HepG2 (cell line): Measurements from ENCODE around the gene HS3ST4. TPM values are rescaled to one million over a fixed set of nuclear protein-coding genes. Genes with fewer than 3 reads are reported as not detected.

Source experiments
- ATAC-seq: fragments of 200-7000 bp; cut with Tn5 transposase; 3 replicates; pipeline ENCODE4 v1.9.1; 2020; ENCODE audit warnings: mild to moderate bottlenecking, moderate library complexity
- BruUV-seq: library from RNA; stranded (reverse); fragments of 400-500 nt; replicated peaks from 2 replicates; lab custom pipeline; 2021; lab: Mats Ljungman, UMichigan
- CTCF ChIA-PET: fragments of 300-600 bp; formaldehyde crosslinking; extraction: SDS; loops from one replicate; lab custom pipeline; 2021; ENCODE audit warnings: low total read pairs, inconsistent platforms, low intra/inter-chr PET ratio; lab: Yijun Ruan, JAX
- POLR2A ChIA-PET: fragments of 350-600 bp; sonication (Branson Sonifier 250); formaldehyde crosslinking; loops from one replicate; lab custom pipeline; 2020; ENCODE audit warnings: antibody characterized with exemption, inconsistent platforms; lab: Yijun Ruan, JAX
- DNase-seq: peaks from one replicate; pipeline ENCODE4 v3.0.0-alpha.2; 2015; ENCODE audit warnings: low spot score
- FAIRE-seq: peaks from 3 replicates; lab custom pipeline; 2011; peaks lifted over from hg19 to GRCh38; lab: Jason Lieb, UNC
- H2AFZ ChIP-seq: one replicate; pipeline ENCODE4 v1.6.1; 2011; ENCODE audit warnings: low read length, inconsistent platforms
- H3K27ac ChIP-seq: fragments of 300-600 bp; 3 replicates; pipeline ENCODE4 v1.8.0; 2011; ENCODE audit warnings: mixed run types, mild to moderate bottlenecking, mixed read lengths, low read length, inconsistent platforms; ENCODE audit not compliant: insufficient read depth; ENCODE audit errors: extremely low read length
- H3K27me3 ChIP-seq, 2 experiments: fragments of 200-600 bp in 1 of 2; 2 replicates in 1 of 2; 3 replicates in 1 of 2; pipeline versions ENCODE4 v1.6.0 to v1.8.0; 2011; ENCODE audit warnings: low read length in 2 of 2, mild to moderate bottlenecking in 2 of 2, moderate library complexity in 2 of 2, inconsistent platforms in 1 of 2; ENCODE audit not compliant: insufficient read depth in 2 of 2, control insufficient read depth in 1 of 2
- H3K36me3 ChIP-seq, 2 experiments: fragments of 200-600 bp in 1 of 2; replicated peaks in 1 of 2; 2 replicates in 1 of 2; 3 replicates in 1 of 2; pipeline versions ENCODE4 v1.5.1 to v1.8.0; 2011; ENCODE audit warnings: low read length in 2 of 2, inconsistent platforms in 1 of 2; ENCODE audit not compliant: insufficient read depth in 2 of 2, control insufficient read depth in 1 of 2
- H3K4me1 ChIP-seq: 2 replicates; pipeline ENCODE4 v1.5.1; 2012; ENCODE audit warnings: low read length, inconsistent platforms; ENCODE audit not compliant: insufficient read depth
- H3K4me2 ChIP-seq: 2 replicates; pipeline ENCODE4 v1.6.0; 2011; ENCODE audit warnings: low read depth, low read length, inconsistent platforms
- H3K4me3 ChIP-seq, 3 experiments: fragments of 200-600 bp in 1 of 3; sonication (generic), shearing (Covaris generic) in 1 of 3; replicated peaks in 1 of 3; 2 replicates each; pipeline ENCODE4 v1.5.1; 2011 to 2016; ENCODE audit warnings: low read length in 3 of 3, inconsistent platforms in 2 of 3, low read depth in 2 of 3, mild to moderate bottlenecking in 2 of 3, control low read depth in 1 of 3, mixed read lengths in 1 of 3; ENCODE audit not compliant: insufficient read depth in 1 of 3
- H3K79me2 ChIP-seq: one replicate; pipeline ENCODE4 v1.6.1; 2011; ENCODE audit warnings: low read length, inconsistent platforms; ENCODE audit not compliant: insufficient read depth
- H3K9ac ChIP-seq: 2 replicates; pipeline ENCODE4 v1.6.0; 2011; ENCODE audit warnings: mild to moderate bottlenecking, low read depth, low read length, inconsistent platforms; ENCODE audit not compliant: insufficient read depth
- H3K9me3 ChIP-seq: 2 replicates; pipeline ENCODE4 v1.5.1; 2012; ENCODE audit warnings: mild to moderate bottlenecking, low read length
- H4K20me1 ChIP-seq: 2 replicates; pipeline ENCODE4 v1.6.0; 2011; ENCODE audit warnings: inconsistent platforms, mild to moderate bottlenecking, low read length, moderate library complexity; ENCODE audit not compliant: insufficient read depth
- KLF12 ChIP-seq: sonication (generic); formaldehyde crosslinking; IDR thresholded peaks from 2 replicates; pipeline ENCODE4 v1.4.0; 2020; ENCODE audit warnings: missing genetic modification reagents, borderline replicate concordance
- MBD4 ChIP-seq: IDR thresholded peaks from 2 replicates; pipeline ENCODE4 v1.6.1; 2012; ENCODE audit warnings: low read length, inconsistent platforms, borderline replicate concordance
- SNAI1 ChIP-seq: sonication (generic); formaldehyde crosslinking; IDR thresholded peaks from 2 replicates; pipeline ENCODE4 v1.5.0; 2020; ENCODE audit warnings: mild to moderate bottlenecking, missing genetic modification reagents, borderline replicate concordance
- SP1 ChIP-seq, 2 experiments: fragments of 450-650 bp in 1 of 2; sonication (generic) in 1 of 2; formaldehyde crosslinking in 1 of 2; IDR thresholded peaks; 2 replicates each; pipeline versions ENCODE4 v1.4.0 to v1.6.1; 2016 to 2020; ENCODE audit warnings: missing genetic modification reagents in 1 of 2
- ZNF451 ChIP-seq: sonication (generic); formaldehyde crosslinking; IDR thresholded peaks from 2 replicates; pipeline ENCODE4 v1.5.0; 2020; ENCODE audit warnings: mild to moderate bottlenecking, missing genetic modification reagents
- ZNF550 ChIP-seq: sonication (generic); formaldehyde crosslinking; IDR thresholded peaks from 2 replicates; pipeline ENCODE4 v1.4.0; 2020; ENCODE audit warnings: mild to moderate bottlenecking, missing genetic modification reagents, borderline replicate concordance
- ZNF724P ChIP-seq: sonication (generic); formaldehyde crosslinking; IDR thresholded peaks from 2 replicates; pipeline ENCODE4 v1.8.0; 2022; ENCODE audit warnings: missing genetic modification reagents, borderline replicate concordance
- ZSCAN22 ChIP-seq: sonication (generic); formaldehyde crosslinking; IDR thresholded peaks from 2 replicates; pipeline ENCODE4 v1.4.0; 2020; ENCODE audit warnings: mild to moderate bottlenecking, missing genetic modification reagents
- WGBS: methylation state at CpG from one replicate; pipeline ENCODE4 v1.1.6; 2017; ENCODE audit warnings: low lambda C conversion rate; 5-methylcytosine and 5-hydroxymethylcytosine counted together
- in situ Hi-C: cut with HindIII; loops from 2 replicates; pipeline ENCODE4 v1.10.0; 2017; ENCODE audit warnings: low pct_unique_long_range_greater_than_20kb; ENCODE audit not compliant: extremely low pct_ligation_motif_present
- intact Hi-C: fragments of 100-400 bp; cut with micrococcal nuclease; formaldehyde crosslinking; loops from one replicate; pipeline ENCODE4 v1.10.0; 2022; ENCODE audit not compliant: unreplicated experiment
- polyA plus RNA-seq, 8 experiments: library from polyadenylated mRNA; depleted of rRNA in 3 of 8; stranded (reverse) in 7 of 8; unstranded in 1 of 8; fragments of >200 nt; fragmentation: Illumina TruSeq in 4 of 8; extraction: Trizol in 4 of 8; gene quantifications; 2 replicates each; pipeline versions ENCODE4 v1.2.1 to v1.2.3, GENCODE V29; 2011 to 2016; ENCODE audit warnings: low read depth in 4 of 8, missing spikeins in 1 of 8, mixed read lengths in 1 of 8; ENCODE audit not compliant: insufficient read depth in 1 of 8
- total RNA-seq, 5 experiments: library from RNA; depleted of rRNA; stranded (reverse); fragments of >200 nt; fragmentation: Illumina TruSeq; extraction: Trizol; gene quantifications; 2 replicates each; pipeline ENCODE4 v1.2.3, GENCODE V29; 2016; ENCODE audit warnings: low read depth in 1 of 5
- TF ChIP-seq, protein P1 (sequence below): sonication (generic); formaldehyde crosslinking; conservative IDR thresholded peaks from 2 replicates; pipeline ENCODE4 v1.4.0; 2020; ENCODE audit warnings: missing genetic modification reagents
- TF ChIP-seq, protein P2 (sequence below): sonication (generic); formaldehyde crosslinking; IDR thresholded peaks from 2 replicates; pipeline ENCODE4 v1.4.0; 2020; ENCODE audit warnings: missing genetic modification reagents, borderline replicate concordance
- TF ChIP-seq, protein P3 (sequence below): sonication (generic); formaldehyde crosslinking; IDR thresholded peaks from 2 replicates; pipeline ENCODE4 v1.4.0; 2020; ENCODE audit warnings: missing genetic modification reagents

Gene HS3ST4
- total and polyA plus RNA-seq, 2 of the 13 experiments (the other 11 are each of a cell fraction or from before 2014, with no cell fraction given): not detected

DNA sequence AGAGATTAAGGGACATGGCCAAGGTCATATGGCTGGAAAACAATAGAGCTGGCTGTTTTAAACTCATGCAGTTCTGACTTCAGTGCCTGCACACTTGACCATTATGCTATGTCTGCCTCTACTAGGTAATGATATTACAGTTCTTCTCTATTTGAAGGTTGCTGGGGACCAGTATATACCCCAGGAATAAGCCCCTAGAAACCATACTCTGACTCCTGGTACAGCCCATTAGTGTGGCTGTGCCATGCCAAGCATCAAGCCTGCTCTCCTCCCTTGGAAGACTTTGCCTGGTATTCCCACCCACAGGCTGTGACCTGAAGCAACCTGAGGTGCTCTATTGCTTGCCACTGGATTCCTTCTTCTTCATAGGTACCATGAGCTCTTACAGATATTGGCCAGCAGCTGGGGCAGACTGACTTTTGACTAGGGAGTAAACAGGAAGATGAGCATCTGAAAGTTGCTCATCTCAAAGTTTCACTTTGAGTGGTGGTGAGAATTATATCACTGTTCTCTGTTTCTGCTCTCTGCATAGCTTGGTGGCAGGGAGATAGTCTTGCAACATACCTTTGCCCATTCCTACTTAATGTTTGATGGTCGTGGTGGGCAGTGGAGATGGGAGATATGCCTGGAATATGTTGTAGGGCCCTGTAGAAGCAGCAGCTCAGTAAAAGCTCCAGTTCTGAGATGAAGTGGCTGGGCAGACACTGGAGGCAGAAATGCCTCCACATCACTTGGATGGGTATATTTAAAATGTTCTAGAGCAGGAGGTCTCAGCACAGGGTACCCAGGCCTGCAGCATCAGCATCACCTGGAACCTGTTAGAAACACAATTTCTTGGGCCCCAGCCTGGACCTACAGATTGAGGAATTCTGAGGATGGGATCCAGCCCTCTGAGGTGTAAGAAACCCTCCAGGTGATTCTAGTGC is 274.7 kb downstream of the HS3ST4 start:
- Histone ChIP-seq H3K79me2 (no peaks in the 10 kb centered on the region), H3K27ac (no peak overlapping the region), H3K36me3 (no peaks in the 10 kb centered on the region), H2AFZ (no peak overlapping the region), H3K4me2 (no peak overlapping the region), H3K9ac (no peak overlapping the region), H3K4me1 (no peaks in the 10 kb centered on the region), H4K20me1 (no peaks in the 10 kb centered on the region), H3K9me3 (no peaks in the 10 kb centered on the region), H3K4me3 (no peak overlapping the region), H3K27me3 (no peaks in the 10 kb centered on the region; a peak in 1 of 5 replicates)
- intact Hi-C loops (no loop called here), in situ Hi-C loops (no loop called here)
- ChIA-PET CTCF (no interaction called here), POLR2A (no interaction called here)
- WGBS: 0% methylated on average over 1 of the region's 1 CpG
- no TSS peak for BruUV-seq
- DNase-seq (no peak), FAIRE-seq (no peak), ATAC-seq (no peak)
- TF ChIP-seq, protein P1, sequence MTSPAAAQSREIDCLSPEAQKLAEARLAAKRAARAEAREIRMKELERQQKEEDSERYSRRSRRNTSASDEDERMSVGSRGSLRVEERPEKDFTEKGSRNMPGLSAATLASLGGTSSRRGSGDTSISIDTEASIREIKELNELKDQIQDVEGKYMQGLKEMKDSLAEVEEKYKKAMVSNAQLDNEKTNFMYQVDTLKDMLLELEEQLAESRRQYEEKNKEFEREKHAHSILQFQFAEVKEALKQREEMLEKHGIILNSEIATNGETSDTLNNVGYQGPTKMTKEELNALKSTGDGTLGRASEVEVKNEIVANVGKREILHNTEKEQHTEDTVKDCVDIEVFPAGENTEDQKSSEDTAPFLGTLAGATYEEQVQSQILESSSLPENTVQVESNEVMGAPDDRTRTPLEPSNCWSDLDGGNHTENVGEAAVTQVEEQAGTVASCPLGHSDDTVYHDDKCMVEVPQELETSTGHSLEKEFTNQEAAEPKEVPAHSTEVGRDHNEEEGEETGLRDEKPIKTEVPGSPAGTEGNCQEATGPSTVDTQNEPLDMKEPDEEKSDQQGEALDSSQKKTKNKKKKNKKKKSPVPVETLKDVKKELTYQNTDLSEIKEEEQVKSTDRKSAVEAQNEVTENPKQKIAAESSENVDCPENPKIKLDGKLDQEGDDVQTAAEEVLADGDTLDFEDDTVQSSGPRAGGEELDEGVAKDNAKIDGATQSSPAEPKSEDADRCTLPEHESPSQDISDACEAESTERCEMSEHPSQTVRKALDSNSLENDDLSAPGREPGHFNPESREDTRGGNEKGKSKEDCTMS (CRISPR knock-in tag): no peak
- TF ChIP-seq, protein P2, sequence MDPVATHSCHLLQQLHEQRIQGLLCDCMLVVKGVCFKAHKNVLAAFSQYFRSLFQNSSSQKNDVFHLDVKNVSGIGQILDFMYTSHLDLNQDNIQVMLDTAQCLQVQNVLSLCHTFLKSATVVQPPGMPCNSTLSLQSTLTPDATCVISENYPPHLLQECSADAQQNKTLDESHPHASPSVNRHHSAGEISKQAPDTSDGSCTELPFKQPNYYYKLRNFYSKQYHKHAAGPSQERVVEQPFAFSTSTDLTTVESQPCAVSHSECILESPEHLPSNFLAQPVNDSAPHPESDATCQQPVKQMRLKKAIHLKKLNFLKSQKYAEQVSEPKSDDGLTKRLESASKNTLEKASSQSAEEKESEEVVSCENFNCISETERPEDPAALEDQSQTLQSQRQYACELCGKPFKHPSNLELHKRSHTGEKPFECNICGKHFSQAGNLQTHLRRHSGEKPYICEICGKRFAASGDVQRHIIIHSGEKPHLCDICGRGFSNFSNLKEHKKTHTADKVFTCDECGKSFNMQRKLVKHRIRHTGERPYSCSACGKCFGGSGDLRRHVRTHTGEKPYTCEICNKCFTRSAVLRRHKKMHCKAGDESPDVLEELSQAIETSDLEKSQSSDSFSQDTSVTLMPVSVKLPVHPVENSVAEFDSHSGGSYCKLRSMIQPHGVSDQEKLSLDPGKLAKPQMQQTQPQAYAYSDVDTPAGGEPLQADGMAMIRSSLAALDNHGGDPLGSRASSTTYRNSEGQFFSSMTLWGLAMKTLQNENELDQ (CRISPR knock-in tag): no peak
- TF ChIP-seq ZNF550 (CRISPR knock-in tag) (no peak), ZNF724P (CRISPR knock-in tag) (no peak), SP1 (IDR thresholded peaks at IDR 0.05) (no peak), SP1 (CRISPR knock-in tag; IDR thresholded peaks at IDR 0.05) (no peak), ZSCAN22 (CRISPR knock-in tag) (no peak), SNAI1 (CRISPR knock-in tag) (no peak), ZNF451 (CRISPR knock-in tag) (no peak), MBD4 (no peak), KLF12 (CRISPR knock-in tag) (no peak)
- TF ChIP-seq, protein P3, sequence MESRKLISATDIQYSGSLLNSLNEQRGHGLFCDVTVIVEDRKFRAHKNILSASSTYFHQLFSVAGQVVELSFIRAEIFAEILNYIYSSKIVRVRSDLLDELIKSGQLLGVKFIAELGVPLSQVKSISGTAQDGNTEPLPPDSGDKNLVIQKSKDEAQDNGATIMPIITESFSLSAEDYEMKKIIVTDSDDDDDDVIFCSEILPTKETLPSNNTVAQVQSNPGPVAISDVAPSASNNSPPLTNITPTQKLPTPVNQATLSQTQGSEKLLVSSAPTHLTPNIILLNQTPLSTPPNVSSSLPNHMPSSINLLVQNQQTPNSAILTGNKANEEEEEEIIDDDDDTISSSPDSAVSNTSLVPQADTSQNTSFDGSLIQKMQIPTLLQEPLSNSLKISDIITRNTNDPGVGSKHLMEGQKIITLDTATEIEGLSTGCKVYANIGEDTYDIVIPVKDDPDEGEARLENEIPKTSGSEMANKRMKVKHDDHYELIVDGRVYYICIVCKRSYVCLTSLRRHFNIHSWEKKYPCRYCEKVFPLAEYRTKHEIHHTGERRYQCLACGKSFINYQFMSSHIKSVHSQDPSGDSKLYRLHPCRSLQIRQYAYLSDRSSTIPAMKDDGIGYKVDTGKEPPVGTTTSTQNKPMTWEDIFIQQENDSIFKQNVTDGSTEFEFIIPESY (CRISPR knock-in tag): no peak
